Astrocyte (in vitro differentiated cells and primary cell): ENCODE data around the gene RAD51B. TPM values are rescaled to one million over a fixed set of nuclear protein-coding genes. Genes with fewer than 3 reads are reported as not detected.
"Not testable (repeated sequence)": the region's sequence is repeated elsewhere in the genome, so short reads cannot be mapped to it uniquely, and the experiment has no call there.

Experiments
- DNase-seq: peaks from one replicate; pipeline ENCODE4 v3.0.0-alpha.2; 2010; ENCODE audit warnings: low read depth
- FAIRE-seq: peaks from 2 replicates; lab custom pipeline; 2011; peaks lifted over from hg19 to GRCh38; lab: Jason Lieb, UNC
- H2AFZ ChIP-seq: 2 replicates; pipeline ENCODE4 v1.6.0; 2012; ENCODE audit warnings: low read depth, low read length, inconsistent platforms
- H3K27ac ChIP-seq: 2 replicates; pipeline ENCODE4 v1.5.1; 2011; ENCODE audit warnings: low read depth, low read length, inconsistent platforms
- H3K27me3 ChIP-seq: 2 replicates; pipeline ENCODE4 v1.6.0; 2011; ENCODE audit warnings: low read length, inconsistent platforms; ENCODE audit not compliant: insufficient read depth
- H3K36me3 ChIP-seq: 2 replicates; pipeline ENCODE4 v1.5.1; 2011; ENCODE audit warnings: low read length, inconsistent platforms; ENCODE audit not compliant: insufficient read depth
- H3K4me1 ChIP-seq: 2 replicates; pipeline ENCODE4 v1.5.1; 2011; ENCODE audit warnings: low read length, inconsistent platforms; ENCODE audit not compliant: insufficient read depth
- H3K4me2 ChIP-seq: 2 replicates; pipeline ENCODE4 v1.6.0; 2012; ENCODE audit warnings: low read length, inconsistent platforms
- H3K4me3 ChIP-seq: 2 replicates; pipeline ENCODE4 v1.5.1; 2011; ENCODE audit warnings: low read depth, mild to moderate bottlenecking, low read length, inconsistent platforms; ENCODE audit not compliant: insufficient read depth
- H3K79me2 ChIP-seq: 2 replicates; pipeline ENCODE4 v1.6.0; 2012; ENCODE audit warnings: mild to moderate bottlenecking, low read length, inconsistent platforms; ENCODE audit not compliant: insufficient read depth
- H3K9ac ChIP-seq: 2 replicates; pipeline ENCODE4 v1.6.0; 2012; ENCODE audit warnings: mild to moderate bottlenecking, low read length, inconsistent platforms
- H3K9me3 ChIP-seq: 2 replicates; pipeline ENCODE4 v1.5.1; 2012; ENCODE audit warnings: low read depth, mild to moderate bottlenecking, low read length, inconsistent platforms; ENCODE audit not compliant: insufficient read depth
- H4K20me1 ChIP-seq: 2 replicates; pipeline ENCODE4 v1.6.0; 2012; ENCODE audit warnings: low read length, inconsistent platforms; ENCODE audit not compliant: insufficient read depth
- H3K27ac Mint-ChIP-seq: one replicate; pipeline ENCODE4 v1.8.0; 2021; ENCODE audit warnings: mild to moderate bottlenecking, mixed read lengths; ENCODE audit not compliant: unreplicated experiment
- H3K27me3 Mint-ChIP-seq: one replicate; pipeline ENCODE4 v1.8.0; 2021; ENCODE audit warnings: low read depth, mixed read lengths; ENCODE audit not compliant: unreplicated experiment
- H3K36me3 Mint-ChIP-seq: one replicate; pipeline ENCODE4 v1.8.0; 2021; ENCODE audit warnings: low read depth, mixed read lengths; ENCODE audit not compliant: unreplicated experiment
- H3K4me1 Mint-ChIP-seq: one replicate; pipeline ENCODE4 v1.8.0; 2021; ENCODE audit warnings: low read depth, mixed read lengths; ENCODE audit not compliant: unreplicated experiment
- H3K4me3 Mint-ChIP-seq: one replicate; pipeline ENCODE4 v1.8.0; 2021; ENCODE audit warnings: mild to moderate bottlenecking, moderate library complexity, mixed read lengths; ENCODE audit not compliant: unreplicated experiment
- H3K9me3 Mint-ChIP-seq: one replicate; pipeline ENCODE4 v1.8.0; 2021; ENCODE audit warnings: mild to moderate bottlenecking, mixed read lengths; ENCODE audit not compliant: unreplicated experiment
- CTCF ChIP-seq: IDR thresholded peaks from 2 replicates; pipeline ENCODE4 v1.5.1; 2011; ENCODE audit warnings: low read depth, mild to moderate bottlenecking, inconsistent platforms, low read length, moderate library complexity; ENCODE audit not compliant: insufficient read depth
- EZH2 ChIP-seq: IDR thresholded peaks from 2 replicates; pipeline ENCODE4 v1.6.1; 2012; ENCODE audit warnings: mild to moderate bottlenecking, low read length, inconsistent platforms; ENCODE audit not compliant: insufficient read depth
- total RNA-seq: library from RNA; stranded (reverse); gene quantifications from 2 replicates; pipeline ENCODE4 v1.2.1, GENCODE V29; 2021

RAD51B gene
- total RNA-seq, 1 donor from 2014 or later, result 10.8 TPM

- no peaks in the 10 kb centered on the region for H3K27me3 ChIP-seq
- H3K27ac Mint-ChIP-seq, result peak overlapping the region; percentile 19
- H3K9ac ChIP-seq, result no peak overlapping the region
- no peak overlapping the region for H3K4me2 ChIP-seq
- H3K4me1 ChIP-seq, result peaks cover 5% of the 10 kb centered on the region
- H4K20me1 ChIP-seq, result no peaks in the 10 kb centered on the region
- FAIRE-seq, result no peak
- H3K27me3 Mint-ChIP-seq, result no peaks in the 10 kb centered on the region
- H3K4me3 ChIP-seq, result no peak overlapping the region
- no peak overlapping the region for H3K4me3 Mint-ChIP-seq
- peaks cover 38% of the 10 kb centered on the region for H3K4me1 Mint-ChIP-seq
- H3K27ac ChIP-seq, result no peak overlapping the region
- no peak for DNase-seq
- H3K79me2 ChIP-seq, result no peaks in the 10 kb centered on the region
- TF ChIP-seq CTCF, result no peak
- no peak for TF ChIP-seq EZH2
- H3K9me3 ChIP-seq, result no peaks in the 10 kb centered on the region
- H3K36me3 Mint-ChIP-seq, result no peaks in the 10 kb centered on the region
- H3K36me3 ChIP-seq, result no peaks in the 10 kb centered on the region
- no peaks in the 10 kb centered on the region for H3K9me3 Mint-ChIP-seq
- no peak overlapping the region for H2AFZ ChIP-seq
Measured at GRCh38 chr14:68113343-68113930, 293.9 kb downstream of the RAD51B start.

- not testable (repeated sequence) for H3K36me3 Mint-ChIP-seq, H3K4me3 Mint-ChIP-seq, H3K27me3 Mint-ChIP-seq, H3K36me3 ChIP-seq, H3K9me3 ChIP-seq, H3K9ac ChIP-seq, H3K4me1 ChIP-seq, H3K9me3 Mint-ChIP-seq, H3K4me3 ChIP-seq, H3K79me2 ChIP-seq, H3K27ac Mint-ChIP-seq, H4K20me1 ChIP-seq, DNase-seq, H3K27ac ChIP-seq, FAIRE-seq, H3K27me3 ChIP-seq, H2AFZ ChIP-seq, H3K4me2 ChIP-seq
- H3K4me1 Mint-ChIP-seq, result peaks cover 17% of the 10 kb centered on the region
Measured at GRCh38 chr14:68115952-68116351, 296.4 kb downstream of the RAD51B start.

GRCh38 chr14:68122651-68123050, 303.1 kb downstream of the RAD51B start:
- H4K20me1 ChIP-seq, result no peaks in the 10 kb centered on the region
- H3K79me2 ChIP-seq, result no peaks in the 10 kb centered on the region
- no peak overlapping the region for H3K4me2 ChIP-seq
- H3K36me3 ChIP-seq, result no peaks in the 10 kb centered on the region
- Mint-ChIP-seq H3K27ac (no peak overlapping the region), H3K27me3 (no peaks in the 10 kb centered on the region), H3K36me3 (no peaks in the 10 kb centered on the region), H3K9me3 (no peaks in the 10 kb centered on the region), H3K4me3 (no peak overlapping the region), H3K4me1 (peaks cover 31% of the 10 kb centered on the region)
- H3K27ac ChIP-seq, result no peak overlapping the region
- no peak overlapping the region for H3K4me3 ChIP-seq
- no peaks in the 10 kb centered on the region for H3K27me3 ChIP-seq
- no peaks in the 10 kb centered on the region for H3K9me3 ChIP-seq
- FAIRE-seq, result no peak
- H2AFZ ChIP-seq, result no peak overlapping the region
- peaks cover 7% of the 10 kb centered on the region for H3K4me1 ChIP-seq
- DNase-seq, result no peak
- no peak overlapping the region for H3K9ac ChIP-seq
- TF ChIP-seq CTCF (no peak), EZH2 (no peak)
